SK-N-SH (cell line): ENCODE results near the gene MALL.
"Not testable (repeated sequence)": the region's sequence is repeated elsewhere in the genome, so short reads cannot be mapped to it uniquely, and the experiment has no call there.

Experiments used
- CHD2 ChIP-seq: fragments of 150-350 bp; IDR thresholded peaks from 2 replicates; pipeline ENCODE4 v1.6.1; 2018; ENCODE audit warnings: low read length; ENCODE audit not compliant: partially characterized antibody
- CTCF ChIP-seq: fragments of 200-600 bp; sonication (generic); IDR thresholded peaks from 2 replicates; pipeline ENCODE4 v1.6.1; 2017; ENCODE audit warnings: antibody characterized with exemption, mild to moderate bottlenecking, moderate library complexity
- EP300 ChIP-seq, 2 experiments: IDR thresholded peaks; 2 replicates each; pipeline versions ENCODE4 v1.4.0 to v1.6.1; 2012; ENCODE audit warnings: borderline replicate concordance in 1 of 2, low read depth in 1 of 2, low read length in 1 of 2
- FOSL2 ChIP-seq: IDR thresholded peaks from 2 replicates; pipeline ENCODE4 v1.4.0; 2012; ENCODE audit warnings: low read depth, mild to moderate bottlenecking, moderate library complexity, borderline replicate concordance
- JUND ChIP-seq: IDR thresholded peaks from 2 replicates; pipeline ENCODE4 v1.4.0; 2012
- MXI1 ChIP-seq: IDR thresholded peaks from 2 replicates; pipeline ENCODE4 v1.6.1; 2012; ENCODE audit warnings: mild to moderate bottlenecking, low read depth, low read length, improper control_type of control experiment
- POLR2AphosphoS5 ChIP-seq: IDR thresholded peaks from 2 replicates; pipeline ENCODE4 v1.6.1; 2012; ENCODE audit warnings: low read depth, low read length
- RAD21 ChIP-seq: IDR thresholded peaks from 2 replicates; pipeline ENCODE4 v1.6.1; 2012; ENCODE audit warnings: mild to moderate bottlenecking, low read length
- RXRA ChIP-seq: IDR thresholded peaks from 2 replicates; pipeline ENCODE4 v1.4.0; 2012; ENCODE audit warnings: low read depth, mild to moderate bottlenecking, borderline replicate concordance
- SIN3A ChIP-seq: IDR thresholded peaks from 2 replicates; pipeline ENCODE4 v1.6.1; 2012; ENCODE audit warnings: low read depth, mild to moderate bottlenecking, low read length, moderate library complexity, borderline replicate concordance
- TEAD4 ChIP-seq: IDR thresholded peaks from 2 replicates; pipeline ENCODE4 v1.4.0; 2012; ENCODE audit warnings: mild to moderate bottlenecking, borderline replicate concordance; ENCODE audit not compliant: insufficient read depth
- TF ChIP-seq, protein P1 (sequence below): IDR thresholded peaks from 2 replicates; pipeline ENCODE4 v1.4.0; 2012; ENCODE audit warnings: low read depth
- TF ChIP-seq, protein P2 (sequence below): IDR thresholded peaks from 2 replicates; pipeline ENCODE4; 2012

DNA sequence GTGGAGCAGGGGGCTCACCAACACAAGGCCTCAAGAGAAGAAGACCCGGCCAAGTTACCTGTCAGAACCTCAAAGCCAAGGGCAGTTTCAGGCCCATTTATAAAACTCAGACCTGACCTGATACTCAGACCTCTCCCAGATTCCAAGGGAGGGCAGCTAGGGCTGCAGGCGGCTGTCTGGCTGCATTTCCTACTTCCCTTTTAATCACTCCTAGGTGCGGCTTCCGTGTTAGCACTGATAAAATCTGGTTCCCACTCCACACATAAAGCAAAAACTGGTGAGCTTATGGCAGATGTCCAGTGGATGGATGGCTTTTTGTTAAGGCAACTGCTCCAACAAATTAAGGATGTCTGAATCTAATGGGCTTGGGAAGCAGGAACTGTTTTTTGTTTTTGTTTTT is 63.5 kb downstream of the MALL start:
- not testable (repeated sequence) for TF ChIP-seq CTCF; EP300 (IDR thresholded peaks at IDR 0.05; ENCODE audit: borderline replicate concordance in 1 of 2, low read depth in 1 of 2, low read length in 1 of 2); POLR2AphosphoS5; FOSL2; RXRA; SIN3A; RAD21; TEAD4; MXI1; JUND; CHD2
- TF ChIP-seq, protein P1, sequence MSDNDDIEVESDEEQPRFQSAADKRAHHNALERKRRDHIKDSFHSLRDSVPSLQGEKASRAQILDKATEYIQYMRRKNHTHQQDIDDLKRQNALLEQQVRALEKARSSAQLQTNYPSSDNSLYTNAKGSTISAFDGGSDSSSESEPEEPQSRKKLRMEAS = not testable (repeated sequence)
- TF ChIP-seq, protein P2, sequence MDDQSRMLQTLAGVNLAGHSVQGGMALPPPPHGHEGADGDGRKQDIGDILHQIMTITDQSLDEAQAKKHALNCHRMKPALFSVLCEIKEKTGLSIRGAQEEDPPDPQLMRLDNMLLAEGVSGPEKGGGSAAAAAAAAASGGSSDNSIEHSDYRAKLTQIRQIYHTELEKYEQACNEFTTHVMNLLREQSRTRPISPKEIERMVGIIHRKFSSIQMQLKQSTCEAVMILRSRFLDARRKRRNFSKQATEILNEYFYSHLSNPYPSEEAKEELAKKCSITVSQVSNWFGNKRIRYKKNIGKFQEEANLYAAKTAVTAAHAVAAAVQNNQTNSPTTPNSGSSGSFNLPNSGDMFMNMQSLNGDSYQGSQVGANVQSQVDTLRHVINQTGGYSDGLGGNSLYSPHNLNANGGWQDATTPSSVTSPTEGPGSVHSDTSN = not testable (repeated sequence)
